Mesenchymal stem cell (in vitro differentiated cells and primary cell): Measurements from ENCODE around the gene SPEG.

ENCODE experiments used
- DNase-seq: peaks from one replicate; pipeline ENCODE4 v3.0.0-alpha.2; 2013
- H2AFZ ChIP-seq: one replicate; pipeline ENCODE4 v1.6.1; 2013; ENCODE audit warnings: low read depth, mild to moderate bottlenecking, control low read depth, inconsistent platforms, low read length, moderate library complexity
- H2AK5ac ChIP-seq: 2 replicates; pipeline ENCODE4 v1.6.1; 2013; ENCODE audit warnings: low read length, moderate library complexity, mild to moderate bottlenecking, inconsistent platforms; ENCODE audit not compliant: severe bottlenecking
- H2BK120ac ChIP-seq: one replicate; pipeline ENCODE4 v1.6.1; 2013; ENCODE audit warnings: low read depth, mild to moderate bottlenecking, inconsistent platforms, low read length, moderate library complexity
- H2BK12ac ChIP-seq, 2 experiments: one replicate each; pipeline ENCODE4 v1.6.1; 2013; ENCODE audit warnings: inconsistent platforms in 2 of 2, low read length in 2 of 2, mild to moderate bottlenecking in 2 of 2, moderate library complexity in 2 of 2, control low read depth in 1 of 2
- H2BK15ac ChIP-seq: one replicate; pipeline ENCODE4 v1.6.1; 2013; ENCODE audit warnings: mild to moderate bottlenecking, low read depth, inconsistent platforms; ENCODE audit not compliant: poor library complexity, severe bottlenecking
- H2BK5ac ChIP-seq: 2 replicates; pipeline ENCODE4 v1.6.1; 2013; ENCODE audit warnings: low read depth, mild to moderate bottlenecking, low read length, control low read depth, inconsistent platforms; ENCODE audit not compliant: poor library complexity, severe bottlenecking
- H3K14ac ChIP-seq, 2 experiments: one replicate each; pipeline ENCODE4 v1.6.1; 2013; ENCODE audit warnings: inconsistent platforms in 2 of 2, low read length in 2 of 2, control low read depth in 1 of 2, mild to moderate bottlenecking in 1 of 2, moderate library complexity in 1 of 2
- H3K18ac ChIP-seq, 2 experiments: one replicate each; pipeline ENCODE4 v1.6.1; 2013; ENCODE audit warnings: inconsistent platforms in 2 of 2, low read length in 2 of 2, control low read depth in 1 of 2, low read depth in 1 of 2, mild to moderate bottlenecking in 1 of 2
- H3K23ac ChIP-seq, 2 experiments: one replicate each; pipeline ENCODE4 v1.6.1; 2013; ENCODE audit warnings: inconsistent platforms in 2 of 2, low read length in 2 of 2, mild to moderate bottlenecking in 2 of 2, moderate library complexity in 2 of 2, control low read depth in 1 of 2
- H3K27ac ChIP-seq: 2 replicates; pipeline ENCODE4 v1.5.1; 2013; ENCODE audit warnings: mild to moderate bottlenecking, moderate library complexity, low read length, control low read depth, inconsistent platforms; ENCODE audit not compliant: poor library complexity, severe bottlenecking
- H3K27me3 ChIP-seq, 2 experiments: 2 replicates each; pipeline versions ENCODE4 v1.6.1 to v1.7.0; 2013; ENCODE audit warnings: low read length in 2 of 2, mild to moderate bottlenecking in 2 of 2, moderate library complexity in 2 of 2, control low read depth in 1 of 2, inconsistent platforms in 1 of 2; ENCODE audit not compliant: control insufficient read depth in 1 of 2, insufficient read depth in 1 of 2
- H3K36me3 ChIP-seq, 2 experiments: 2 replicates each; pipeline versions ENCODE4 v1.6.1 to v1.7.0; 2013; ENCODE audit warnings: low read length in 2 of 2, control low read depth in 1 of 2, inconsistent platforms in 1 of 2, low read depth in 1 of 2, mild to moderate bottlenecking in 1 of 2; ENCODE audit not compliant: insufficient read depth in 2 of 2, control insufficient read depth in 1 of 2
- H3K4ac ChIP-seq, 2 experiments: one replicate each; pipeline ENCODE4 v1.6.1; 2013; ENCODE audit warnings: inconsistent platforms in 2 of 2, low read length in 2 of 2, mild to moderate bottlenecking in 2 of 2, moderate library complexity in 2 of 2, control low read depth in 1 of 2, low read depth in 1 of 2
- H3K4me1 ChIP-seq: 2 replicates; pipeline ENCODE4 v1.6.1; 2013; ENCODE audit warnings: low read depth, low read length, control low read depth; ENCODE audit not compliant: control insufficient read depth, insufficient read depth
- H3K4me2 ChIP-seq: 2 replicates; pipeline ENCODE4 v1.6.1; 2013; ENCODE audit warnings: low read length, mild to moderate bottlenecking, inconsistent platforms; ENCODE audit not compliant: poor library complexity, severe bottlenecking
- H3K4me3 ChIP-seq, 2 experiments: 2 replicates each; pipeline versions ENCODE4 v1.5.1 to v1.7.0; 2013; ENCODE audit warnings: low read length in 2 of 2, mild to moderate bottlenecking in 2 of 2, control low read depth in 1 of 2, low read depth in 1 of 2; ENCODE audit not compliant: insufficient read depth in 1 of 2
- H3K79me1 ChIP-seq: replicated peaks from 2 replicates; pipeline ENCODE4 v1.6.1; 2013; ENCODE audit warnings: mild to moderate bottlenecking, control low read depth, low read length, inconsistent platforms; ENCODE audit not compliant: poor library complexity, severe bottlenecking
- H3K9ac ChIP-seq: 2 replicates; pipeline ENCODE4 v1.7.0; 2013; ENCODE audit warnings: mild to moderate bottlenecking, low read length, moderate library complexity
- H3K9me3 ChIP-seq: 2 replicates; pipeline ENCODE4 v1.7.0; 2013; ENCODE audit warnings: mild to moderate bottlenecking, low read length; ENCODE audit not compliant: control insufficient read depth
- H4K8ac ChIP-seq: one replicate; pipeline ENCODE4 v1.6.1; 2013; ENCODE audit warnings: inconsistent platforms, mild to moderate bottlenecking, low read length, moderate library complexity
- H4K91ac ChIP-seq: one replicate; pipeline ENCODE4 v1.6.1; 2013; ENCODE audit warnings: mild to moderate bottlenecking, low read length, inconsistent platforms
- WGBS: methylation state at CpG from one replicate; pipeline ENCODE4 v1.1.7; 2013; ENCODE audit warnings: mixed read lengths; 5-methylcytosine and 5-hydroxymethylcytosine counted together

The SPEG gene

GRCh38 chr2:219443016-219443696, 8.5 kb downstream of the SPEG start:
- H3K27me3 ChIP-seq, result no peaks in the 10 kb centered on the region
- DNase-seq, result no peak
- no peak overlapping the region for H3K27ac ChIP-seq
- H2BK12ac ChIP-seq, result no peak overlapping the region
- H3K23ac ChIP-seq, result no peak overlapping the region
- peak overlapping the region in 1 of 2 experiments; percentile 1 for H3K4ac ChIP-seq
- no peak overlapping the region for H4K91ac ChIP-seq
- peak overlapping the region; percentile 29 for H2AK5ac ChIP-seq
- H4K8ac ChIP-seq, result peak overlapping the region; percentile 67
- WGBS, result 84% methylated on average over 12 of the region's 12 CpGs
- H3K18ac ChIP-seq, result no peak overlapping the region
- no peaks in the 10 kb centered on the region for H3K9me3 ChIP-seq
- no peak overlapping the region for H2BK120ac ChIP-seq
- H3K4me3 ChIP-seq, result peak overlapping the region in 1 of 2 experiments; percentile 77
- H2AFZ ChIP-seq, result no peak overlapping the region
- H3K14ac ChIP-seq, result no peak overlapping the region
- H3K4me2 ChIP-seq, result peak overlapping the region; percentile 74
- H3K79me1 ChIP-seq, result peaks cover 30% of the 10 kb centered on the region
- peaks cover 52% of the 10 kb centered on the region for H3K4me1 ChIP-seq
- H2BK15ac ChIP-seq, result no peak overlapping the region
- peaks cover 29 to 42% of the 10 kb centered on the region in 2 experiments for H3K36me3 ChIP-seq
- no peak overlapping the region for H2BK5ac ChIP-seq
- peak overlapping the region; percentile 69 for H3K9ac ChIP-seq

GRCh38 chr2:219443697-219444023, 9.0 kb downstream of the SPEG start:
- Histone ChIP-seq H2BK15ac (no peak overlapping the region), H3K18ac (no peak overlapping the region), H3K14ac (no peak overlapping the region), H3K4me3 (peak overlapping the region in 1 of 2 experiments; percentile 77), H3K4ac (no peak overlapping the region), H3K4me2 (no peak overlapping the region), H3K27me3 (no peaks in the 10 kb centered on the region), H4K91ac (peak overlapping the region; percentile 3), H3K9me3 (no peaks in the 10 kb centered on the region), H3K23ac (no peak overlapping the region), H2AK5ac (no peak overlapping the region), H2BK120ac (no peak overlapping the region), H3K4me1 (peaks cover 54% of the 10 kb centered on the region), H3K9ac (peak overlapping the region; percentile 69), H2BK12ac (no peak overlapping the region), H2AFZ (no peak overlapping the region), H3K79me1 (peaks cover 34% of the 10 kb centered on the region), H3K27ac (no peak overlapping the region), H3K36me3 (peaks cover 31 to 47% of the 10 kb centered on the region in 2 experiments), H4K8ac (peak overlapping the region; percentile 67), H2BK5ac (no peak overlapping the region)
- DNase-seq, result no peak
- 92% methylated on average over 3 of the region's 3 CpGs for WGBS

- Histone ChIP-seq H2BK15ac (no peak overlapping the region), H3K9me3 (no peaks in the 10 kb centered on the region)
- 91% methylated on average over 23 of the region's 23 CpGs for WGBS
Measured at GRCh38 chr2:219444566-219445091, 10.0 kb downstream of the SPEG start.

DNA sequence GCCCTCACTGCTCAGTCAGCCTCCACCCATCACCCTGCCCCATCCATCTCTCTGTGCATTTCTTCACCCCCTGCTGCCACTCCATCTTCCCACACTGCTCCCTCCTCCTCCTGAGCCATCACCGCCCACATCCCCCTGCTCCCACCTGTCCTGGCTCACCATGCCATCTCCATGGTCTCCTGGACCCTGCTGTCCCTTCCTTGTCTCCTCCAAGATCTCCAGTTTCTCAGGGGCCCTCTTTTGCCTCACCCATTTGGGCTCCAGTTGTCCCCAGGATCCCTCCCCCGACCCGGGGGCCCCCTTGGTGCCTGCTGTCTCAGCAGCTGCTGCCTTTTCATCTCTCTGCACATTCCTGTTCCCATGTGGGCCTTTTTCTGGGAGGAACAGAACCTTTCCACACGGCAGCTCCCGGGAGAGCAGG, 10.6 kb downstream of the SPEG start:
- no peak for DNase-seq
- Histone ChIP-seq H3K14ac (no peak overlapping the region), H2AK5ac (peak overlapping the region; percentile 3), H3K9me3 (no peaks in the 10 kb centered on the region), H3K9ac (peak overlapping the region; percentile 71), H3K23ac (no peak overlapping the region), H4K8ac (peak overlapping the region; percentile 7), H2BK5ac (no peak overlapping the region), H3K4me1 (peaks cover 52% of the 10 kb centered on the region), H3K36me3 (peaks cover 44 to 59% of the 10 kb centered on the region in 2 experiments), H2BK12ac (peak overlapping the region in 1 of 2 experiments; percentile 75), H2BK120ac (peak overlapping the region; percentile 42), H2AFZ (no peak overlapping the region), H3K4ac (no peak overlapping the region), H3K27ac (peak overlapping the region; percentile 6), H4K91ac (peak overlapping the region; percentile 52), H2BK15ac (no peak overlapping the region), H3K4me3 (peak overlapping the region in 1 of 2 experiments; percentile 29), H3K4me2 (peak overlapping the region; percentile 39), H3K79me1 (peaks cover 40% of the 10 kb centered on the region), H3K18ac (peak overlapping the region in 1 of 2 experiments; percentile 25), H3K27me3 (no peaks in the 10 kb centered on the region)
- WGBS, result 67% methylated on average over 5 of the region's 5 CpGs

More at GRCh38 chr2:219444566-219445091, 10.0 kb downstream of the SPEG start:
- no peak overlapping the region for H2BK120ac ChIP-seq
- H3K36me3 ChIP-seq, result peaks cover 38 to 57% of the 10 kb centered on the region in 2 experiments
- H4K91ac ChIP-seq, result no peak overlapping the region
- no peak overlapping the region for H3K23ac ChIP-seq
- no peak overlapping the region for H3K27ac ChIP-seq
- H3K4me1 ChIP-seq, result peaks cover 54% of the 10 kb centered on the region
- H4K8ac ChIP-seq, result no peak overlapping the region
- H3K18ac ChIP-seq, result no peak overlapping the region
- H3K4me3 ChIP-seq, result peak overlapping the region in 1 of 2 experiments; percentile 29
- H3K79me1 ChIP-seq, result peaks cover 39% of the 10 kb centered on the region
- H3K14ac ChIP-seq, result no peak overlapping the region
- H2AFZ ChIP-seq, result no peak overlapping the region
- no peak overlapping the region for H3K4me2 ChIP-seq
- H3K9ac ChIP-seq, result peak overlapping the region; percentile 71
- H2AK5ac ChIP-seq, result no peak overlapping the region
- no peaks in the 10 kb centered on the region for H3K27me3 ChIP-seq
- H2BK5ac ChIP-seq, result no peak overlapping the region
- no peak for DNase-seq
- no peak overlapping the region for H3K4ac ChIP-seq
- no peak overlapping the region for H2BK12ac ChIP-seq
